ENCODE data around the gene SNRNP25.

SNRNP25 gene

DNA sequence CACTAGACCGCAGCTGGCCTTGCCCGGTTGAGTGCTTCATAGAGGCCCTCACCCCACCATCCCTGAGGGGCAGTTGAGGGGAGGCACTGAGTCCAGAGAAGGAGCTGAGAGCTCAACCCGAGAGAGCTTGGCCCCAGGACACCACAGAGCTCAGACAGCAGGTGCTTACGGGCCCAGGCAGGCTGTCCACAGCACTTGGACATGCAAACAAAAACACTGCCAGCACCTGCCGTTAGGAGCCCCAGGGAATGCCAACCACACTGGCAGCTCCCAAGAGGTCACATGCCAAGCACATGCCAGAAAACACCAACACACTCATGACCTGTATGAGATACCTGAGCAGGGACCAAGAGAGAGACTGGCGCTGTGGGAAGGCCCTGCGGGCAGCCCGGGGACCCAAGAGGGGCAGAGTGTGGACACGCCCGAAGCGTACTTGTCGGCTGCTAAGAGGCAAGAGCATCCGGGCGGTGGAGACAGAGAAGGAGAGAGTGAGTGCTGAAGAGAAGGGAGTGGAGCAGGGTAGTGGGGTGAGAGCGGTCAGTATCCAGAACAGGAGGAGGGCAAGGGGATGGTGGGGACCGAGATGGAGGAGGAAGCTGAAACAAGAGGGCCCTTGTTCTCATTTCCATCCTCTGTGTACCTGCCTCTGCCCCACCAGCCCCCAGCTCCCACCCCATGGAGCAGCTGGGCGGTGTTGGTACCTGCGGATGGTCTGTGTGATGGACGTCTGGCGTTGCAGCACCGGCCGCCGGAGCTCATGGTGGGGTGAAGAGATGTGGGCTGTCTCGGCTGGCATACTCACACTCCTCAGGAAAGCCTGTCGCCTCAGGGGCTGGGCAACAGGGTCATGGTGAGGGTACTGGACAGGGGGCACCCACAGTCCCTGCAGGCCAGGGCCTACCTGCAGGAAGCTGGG is 10.6 kb downstream of the SNRNP25 start:
- ChIA-PET CTCF (interaction anchor here (0.7 to 6.5 kb wide), 3 partner anchors 32 to 64 kb away, joined by 3 to 135 read pairs (median 3); no protein-coding TSS in a partner anchor), POLR2A (ENCODE audit: low non-redundant PET) (no interaction called here)
- no peak overlapping the region for H3K27ac ChIP-seq
- DNase-seq (ENCODE audit: low spot score) = no peak
- TF ChIP-seq, protein P1, sequence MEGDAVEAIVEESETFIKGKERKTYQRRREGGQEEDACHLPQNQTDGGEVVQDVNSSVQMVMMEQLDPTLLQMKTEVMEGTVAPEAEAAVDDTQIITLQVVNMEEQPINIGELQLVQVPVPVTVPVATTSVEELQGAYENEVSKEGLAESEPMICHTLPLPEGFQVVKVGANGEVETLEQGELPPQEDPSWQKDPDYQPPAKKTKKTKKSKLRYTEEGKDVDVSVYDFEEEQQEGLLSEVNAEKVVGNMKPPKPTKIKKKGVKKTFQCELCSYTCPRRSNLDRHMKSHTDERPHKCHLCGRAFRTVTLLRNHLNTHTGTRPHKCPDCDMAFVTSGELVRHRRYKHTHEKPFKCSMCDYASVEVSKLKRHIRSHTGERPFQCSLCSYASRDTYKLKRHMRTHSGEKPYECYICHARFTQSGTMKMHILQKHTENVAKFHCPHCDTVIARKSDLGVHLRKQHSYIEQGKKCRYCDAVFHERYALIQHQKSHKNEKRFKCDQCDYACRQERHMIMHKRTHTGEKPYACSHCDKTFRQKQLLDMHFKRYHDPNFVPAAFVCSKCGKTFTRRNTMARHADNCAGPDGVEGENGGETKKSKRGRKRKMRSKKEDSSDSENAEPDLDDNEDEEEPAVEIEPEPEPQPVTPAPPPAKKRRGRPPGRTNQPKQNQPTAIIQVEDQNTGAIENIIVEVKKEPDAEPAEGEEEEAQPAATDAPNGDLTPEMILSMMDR (conservative IDR thresholded peaks at IDR 0.05; ENCODE audit: low read depth) = no peak

DNA sequence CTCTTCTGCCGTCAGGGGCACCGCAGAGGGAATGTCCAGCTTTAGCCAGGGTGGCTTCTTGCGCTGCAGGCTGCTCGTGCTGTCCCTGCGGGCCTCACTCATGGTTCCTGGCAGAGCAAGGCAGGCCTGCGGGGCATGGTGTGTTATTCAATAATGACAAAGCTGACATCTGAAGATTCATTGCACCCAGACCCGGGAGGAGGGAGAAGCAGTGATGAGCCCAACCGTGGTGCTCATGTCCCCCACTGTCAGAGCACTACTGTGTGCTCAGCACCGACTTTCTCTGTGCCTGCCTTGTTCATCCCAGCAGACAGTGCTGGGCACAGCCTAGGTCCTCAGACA is 11.3 kb downstream of the SNRNP25 start:
- DNase-seq (ENCODE audit: low spot score) = no peak
- POLR2A ChIA-PET (ENCODE audit: low non-redundant PET) = no interaction called here
- TF ChIP-seq, protein P1 (conservative IDR thresholded peaks at IDR 0.05; ENCODE audit: low read depth) = no peak
- CTCF ChIA-PET = interaction anchor here (0.7 to 6.5 kb wide), 3 partner anchors 31 to 64 kb away, joined by 3 to 135 read pairs (median 18); no protein-coding TSS in a partner anchor
- H3K27ac ChIP-seq = no peak overlapping the region

DNA sequence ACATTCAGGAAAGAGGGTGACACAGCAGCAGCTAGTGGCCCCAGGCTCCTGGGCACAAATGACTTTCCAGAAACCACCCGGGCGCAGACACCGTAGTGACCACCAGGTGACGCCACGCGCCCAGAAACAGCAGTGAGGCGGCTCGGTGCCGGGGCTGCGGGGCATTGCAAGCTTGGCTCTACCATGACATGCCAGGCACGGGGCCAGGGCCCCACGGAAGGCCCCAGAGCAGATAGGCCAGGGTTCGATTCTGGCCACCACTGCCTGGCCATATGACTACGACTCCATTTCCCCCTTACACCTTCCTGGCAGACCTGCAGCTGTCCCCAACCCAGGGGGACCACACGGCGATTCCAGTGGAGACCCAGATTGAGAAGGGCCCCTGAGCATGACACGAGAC is 12.1 kb downstream of the SNRNP25 start:
- ChIA-PET CTCF (interaction anchor here (0.6 to 6.5 kb wide), 21 partner anchors 9 to 490 kb away, joined by 3 to 135 read pairs (median 4); partner anchors contain the start of genes MPG, POLR3K and SNRNP25), POLR2A (ENCODE audit: low non-redundant PET) (interaction anchor here (0.8 to 1.0 kb wide), 2 partner anchors 12 to 23 kb away, joined by 3 to 4 read pairs; partner anchors contain the start of gene MPG)
- DNase-seq (ENCODE audit: low spot score) = peak; percentile 70
- no peak overlapping the region for H3K27ac ChIP-seq
- TF ChIP-seq, protein P1 (conservative IDR thresholded peaks at IDR 0.05; ENCODE audit: low read depth) = peak; percentile 97

DNA sequence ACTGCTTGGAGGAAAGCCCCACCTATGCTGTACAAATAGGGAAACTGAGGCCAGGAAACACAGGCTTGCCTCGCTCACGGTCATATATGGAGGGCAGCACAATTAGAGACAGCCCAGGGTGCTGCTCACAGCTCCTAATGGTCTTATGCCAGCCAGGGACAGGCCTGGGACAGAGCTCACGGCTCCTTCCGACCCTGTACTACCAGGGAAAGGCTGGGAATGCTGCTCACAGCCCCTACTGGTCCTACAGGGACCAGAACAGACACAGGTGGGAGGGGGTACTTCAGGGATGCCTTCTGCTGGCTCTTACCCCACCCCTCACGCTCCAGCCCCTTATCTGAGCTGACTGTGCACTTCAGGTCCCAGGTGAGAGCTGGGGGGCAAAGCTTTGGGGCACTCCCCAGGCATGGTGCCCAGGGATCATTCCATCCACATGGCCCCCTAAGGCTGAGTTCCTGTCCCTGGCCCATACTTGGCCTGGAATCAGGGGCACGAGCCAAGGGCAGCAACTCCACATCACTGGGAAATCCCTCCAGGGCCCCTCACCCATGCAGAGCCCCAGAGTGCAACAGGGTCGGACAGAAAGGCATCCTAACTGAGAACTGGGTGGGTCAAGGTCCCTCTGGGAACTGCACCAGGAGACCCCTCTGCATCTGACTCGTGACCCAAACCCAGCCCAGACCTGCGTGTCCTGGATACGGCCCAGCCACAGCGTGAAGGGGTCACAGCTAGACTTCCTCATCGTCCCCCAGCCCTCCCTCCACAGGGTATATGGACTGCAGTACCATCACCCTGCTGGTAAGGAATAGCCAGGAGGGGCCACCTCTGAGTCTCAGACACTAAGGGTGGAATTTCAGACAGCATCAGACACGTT is 12.9 kb downstream of the SNRNP25 start:
- TF ChIP-seq, protein P1 (conservative IDR thresholded peaks at IDR 0.05; ENCODE audit: low read depth) = no peak
- ChIA-PET CTCF (interaction anchor here (0.6 to 6.5 kb wide), 18 partner anchors 8 to 1655 kb away, joined by 3 to 135 read pairs (median 4); partner anchors contain the start of genes MPG, POLR3K and SNRNP25), POLR2A (ENCODE audit: low non-redundant PET) (interaction anchor here (0.8 to 1.0 kb wide), 2 partner anchors 11 to 22 kb away, joined by 3 to 4 read pairs; partner anchors contain the start of gene MPG)

DNA sequence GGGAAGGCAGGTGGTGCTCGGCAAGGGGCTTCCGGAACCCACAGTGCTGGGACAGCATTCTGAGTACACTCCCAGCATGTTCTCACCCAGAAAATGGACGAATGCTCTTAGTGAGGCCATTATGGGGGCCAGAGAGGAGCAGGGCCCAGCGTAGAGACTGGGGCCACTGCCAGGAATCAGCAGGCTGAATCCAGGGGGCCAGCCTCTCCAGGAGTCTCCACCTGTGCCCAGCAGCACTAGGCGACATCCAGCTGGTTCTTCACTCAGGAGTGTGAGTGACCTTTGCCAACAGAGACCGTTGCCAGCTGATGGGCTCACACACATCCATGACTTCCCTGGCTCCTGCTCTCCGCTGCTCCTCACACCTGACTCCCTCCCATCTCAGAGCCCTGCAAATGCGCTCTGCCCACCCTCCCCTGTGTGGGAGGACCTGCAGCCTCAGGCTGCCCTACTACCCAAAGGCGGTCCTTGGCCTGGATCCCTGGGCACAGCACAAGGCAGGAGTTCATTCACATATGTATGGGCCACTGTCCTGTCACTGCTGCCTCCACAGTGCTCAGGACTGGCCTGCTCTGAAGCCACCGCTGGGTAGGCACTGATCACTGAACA is 13.7 kb downstream of the SNRNP25 start:
- ChIA-PET POLR2A (ENCODE audit: low non-redundant PET) (no interaction called here), CTCF (interaction anchor here (6.5 kb wide), 1 partner anchor 29 kb away, joined by 135 read pairs; no protein-coding TSS in a partner anchor)
- TF ChIP-seq, protein P1 (conservative IDR thresholded peaks at IDR 0.05; ENCODE audit: low read depth) = no peak
- H3K27ac ChIP-seq = peak overlapping the region; percentile 91
- no peak for DNase-seq (ENCODE audit: low spot score)

More for the DNA sequence above, 12.9 kb downstream of the SNRNP25 start:
- DNase-seq (ENCODE audit: low spot score) = no peak
- peak overlapping the region; percentile 91 for H3K27ac ChIP-seq
